Vagina (tissue), 2 donors: ENCODE measurements around the gene PCSK6. TPM values are rescaled to one million over a fixed set of nuclear protein-coding genes. Genes with fewer than 3 reads are reported as not detected.
A peak's percentile ranks its signal among the peaks of the same experiment; 100 is the strongest.

Source experiments
- DNase-seq, 2 donors: peaks; one replicate each; pipeline ENCODE4 v3.0.0-alpha.2; 2017; ENCODE audit errors: extremely low spot score in 2 of 2
- H3K27ac ChIP-seq: fragments of 200-600 bp; sonication (generic); one replicate; pipeline ENCODE4 v1.5.1; 2019
- H3K27me3 ChIP-seq: fragments of 200-600 bp; sonication (generic); one replicate; pipeline ENCODE4 v1.5.1; 2019
- H3K36me3 ChIP-seq, 2 donors: fragments of 200-600 bp; sonication (generic); one replicate each; pipeline ENCODE4 v1.5.1; 2017 to 2019
- H3K4me1 ChIP-seq: fragments of 200-600 bp; sonication (generic); one replicate; pipeline ENCODE4 v1.5.1; 2019
- H3K4me3 ChIP-seq, 2 donors: fragments of 200-600 bp; sonication (generic); 1 replicate in 1 of 2; 2 replicates in 1 of 2; pipeline ENCODE4 v1.5.1; 2016 to 2019
- H3K9me3 ChIP-seq: fragments of 200-600 bp; sonication (generic); one replicate; pipeline ENCODE4 v1.5.1; 2019
- POLR2A ChIP-seq, 2 donors: fragments of 450-650 bp; IDR thresholded peaks; one replicate each; pipeline ENCODE4 v1.6.1; 2017; ENCODE audit warnings: antibody characterized with exemption in 2 of 2, mild to moderate bottlenecking in 2 of 2, moderate library complexity in 2 of 2
- POLR2AphosphoS5 ChIP-seq, 2 donors: sonication (generic); formaldehyde crosslinking; IDR thresholded peaks; one replicate each; pipeline ENCODE4 v1.9.0; 2017; ENCODE audit warnings: antibody characterized with exemption in 2 of 2, mild to moderate bottlenecking in 2 of 2, low read depth in 1 of 2; ENCODE audit not compliant: insufficient read depth in 1 of 2
- intact Hi-C: fragments of 100-400 bp; cut with DNase I; formaldehyde crosslinking; loops from one replicate; pipeline ENCODE4 v1.15.1; 2023
- total RNA-seq: library from RNA; depleted of rRNA; stranded (reverse); fragments of >200 nt; gene quantifications from one replicate; pipeline ENCODE4 v1.2.3, GENCODE V29; 2016
- TF ChIP-seq, protein P1 (sequence below), 3 experiments: fragments of 450-650 bp in 2 of 3; fragments of 200-600 bp in 1 of 3; sonication (generic) in 1 of 3; IDR thresholded peaks; one replicate each; pipeline ENCODE4 v1.5.1; 2017 to 2019; ENCODE audit warnings: antibody characterized with exemption in 3 of 3, mild to moderate bottlenecking in 2 of 3, moderate library complexity in 2 of 3

Gene PCSK6
- total RNA-seq, 1 donor from 2014 or later = 7.4 TPM

DNA sequence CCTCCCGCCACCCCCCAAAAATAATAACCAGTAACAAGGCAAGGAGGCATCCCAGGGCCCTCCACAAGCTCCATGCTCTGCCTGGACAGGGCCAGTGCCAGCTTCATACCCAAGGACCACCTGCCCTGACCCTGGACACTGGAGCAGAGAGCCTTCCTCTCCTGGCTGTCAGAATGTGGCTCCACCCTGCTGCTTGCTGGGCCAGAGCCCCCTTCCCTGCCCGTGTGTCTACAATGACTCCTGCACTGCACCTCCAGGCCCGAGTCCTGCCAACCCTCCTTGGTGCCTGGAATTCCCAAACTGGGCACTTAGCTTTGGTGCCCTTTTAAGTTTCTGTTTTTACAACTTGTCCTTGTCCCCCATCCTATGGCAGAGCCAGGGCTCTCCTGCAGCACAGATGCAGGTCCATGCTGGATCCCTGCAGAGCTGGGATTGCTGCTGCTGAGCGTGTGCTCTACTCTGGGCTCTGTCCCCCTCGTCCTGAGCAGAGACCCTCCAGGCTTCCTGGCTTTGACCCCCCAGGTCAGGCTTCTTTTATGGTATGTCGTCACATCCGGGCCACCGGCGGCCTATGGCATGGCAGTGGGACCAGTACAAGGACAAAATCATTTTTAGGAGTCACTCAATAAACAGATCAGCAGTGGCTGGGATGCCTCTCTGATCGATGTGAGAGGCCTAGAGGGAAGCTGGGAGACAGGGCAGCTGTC, 183.0 kb downstream of the PCSK6 start:
- no peak for DNase-seq
- H3K27ac ChIP-seq = no peak overlapping the region
- intact Hi-C loops = no loop called here
- no peaks in the 10 kb centered on the region for H3K36me3 ChIP-seq
- H3K4me1 ChIP-seq = no peaks in the 10 kb centered on the region
- H3K9me3 ChIP-seq = no peaks in the 10 kb centered on the region
- TF ChIP-seq POLR2AphosphoS5 (IDR thresholded peaks at IDR 0.05; ENCODE audit: insufficient read depth in 1 of 2, low read depth in 1 of 2) = no peak
- TF ChIP-seq, protein P1, sequence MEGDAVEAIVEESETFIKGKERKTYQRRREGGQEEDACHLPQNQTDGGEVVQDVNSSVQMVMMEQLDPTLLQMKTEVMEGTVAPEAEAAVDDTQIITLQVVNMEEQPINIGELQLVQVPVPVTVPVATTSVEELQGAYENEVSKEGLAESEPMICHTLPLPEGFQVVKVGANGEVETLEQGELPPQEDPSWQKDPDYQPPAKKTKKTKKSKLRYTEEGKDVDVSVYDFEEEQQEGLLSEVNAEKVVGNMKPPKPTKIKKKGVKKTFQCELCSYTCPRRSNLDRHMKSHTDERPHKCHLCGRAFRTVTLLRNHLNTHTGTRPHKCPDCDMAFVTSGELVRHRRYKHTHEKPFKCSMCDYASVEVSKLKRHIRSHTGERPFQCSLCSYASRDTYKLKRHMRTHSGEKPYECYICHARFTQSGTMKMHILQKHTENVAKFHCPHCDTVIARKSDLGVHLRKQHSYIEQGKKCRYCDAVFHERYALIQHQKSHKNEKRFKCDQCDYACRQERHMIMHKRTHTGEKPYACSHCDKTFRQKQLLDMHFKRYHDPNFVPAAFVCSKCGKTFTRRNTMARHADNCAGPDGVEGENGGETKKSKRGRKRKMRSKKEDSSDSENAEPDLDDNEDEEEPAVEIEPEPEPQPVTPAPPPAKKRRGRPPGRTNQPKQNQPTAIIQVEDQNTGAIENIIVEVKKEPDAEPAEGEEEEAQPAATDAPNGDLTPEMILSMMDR (IDR thresholded peaks at IDR 0.05) = no peak
- no peak for TF ChIP-seq POLR2A (IDR thresholded peaks at IDR 0.05)
- H3K27me3 ChIP-seq = no peaks in the 10 kb centered on the region
- H3K4me3 ChIP-seq = no peak overlapping the region

DNA sequence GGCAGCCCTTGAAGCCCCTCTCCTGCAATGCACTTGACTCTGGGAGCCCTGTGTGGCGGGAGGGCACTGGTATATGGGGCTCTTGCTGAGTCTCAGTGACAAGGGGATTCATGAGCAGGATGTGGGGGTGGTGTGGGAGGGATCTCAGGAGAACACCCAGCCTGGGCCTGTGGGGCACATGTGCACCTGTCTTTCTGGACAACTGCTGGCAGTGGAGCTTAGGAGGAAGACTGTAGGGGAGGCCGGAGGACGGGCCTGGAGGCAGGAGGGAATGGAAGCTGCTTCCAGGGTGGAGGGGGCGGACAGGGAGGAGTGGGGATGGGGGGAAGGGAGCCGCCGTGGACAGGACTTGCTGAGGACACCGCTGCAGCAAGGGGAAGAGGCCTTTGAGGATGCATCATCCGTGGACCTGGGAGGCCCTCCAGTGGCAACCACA, 183.7 kb downstream of the PCSK6 start:
- intact Hi-C loops = no loop called here
- Histone ChIP-seq H3K36me3 (no peaks in the 10 kb centered on the region), H3K9me3 (no peaks in the 10 kb centered on the region), H3K4me1 (no peaks in the 10 kb centered on the region), H3K27ac (no peak overlapping the region), H3K4me3 (no peak overlapping the region), H3K27me3 (no peaks in the 10 kb centered on the region)
- peak in 1 of 2 donors; percentile 89 for DNase-seq
- TF ChIP-seq POLR2AphosphoS5 (IDR thresholded peaks at IDR 0.05; ENCODE audit: insufficient read depth in 1 of 2, low read depth in 1 of 2) (no peak), POLR2A (IDR thresholded peaks at IDR 0.05) (no peak)
- TF ChIP-seq, protein P1 (IDR thresholded peaks at IDR 0.05) = no peak

DNA sequence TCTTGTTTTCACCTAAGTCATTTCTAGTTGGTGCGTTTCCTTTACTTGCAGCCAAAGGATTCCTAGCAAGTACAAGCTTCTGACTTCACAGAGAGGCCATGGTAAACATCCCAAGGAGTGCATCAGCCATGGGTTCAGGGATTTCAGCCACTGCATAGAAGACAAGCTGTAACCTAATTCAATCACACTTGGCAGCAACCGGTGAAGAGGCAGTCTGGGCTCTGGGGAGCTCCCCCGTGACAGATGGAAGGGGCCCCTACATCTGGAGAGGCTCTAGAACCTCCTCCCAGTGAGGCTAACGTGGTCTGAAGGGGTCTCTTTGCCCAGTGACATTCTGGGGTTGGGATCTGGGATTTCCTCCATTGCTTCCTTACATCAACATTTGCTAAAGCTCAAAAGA, 186.1 kb downstream of the PCSK6 start:
- TF ChIP-seq POLR2A (IDR thresholded peaks at IDR 0.05) (no peak), POLR2AphosphoS5 (IDR thresholded peaks at IDR 0.05; ENCODE audit: insufficient read depth in 1 of 2, low read depth in 1 of 2) (no peak)
- TF ChIP-seq, protein P1 (IDR thresholded peaks at IDR 0.05) = no peak
- intact Hi-C loops = no loop called here
- Histone ChIP-seq H3K27me3 (no peaks in the 10 kb centered on the region), H3K27ac (no peak overlapping the region), H3K9me3 (no peaks in the 10 kb centered on the region), H3K36me3 (no peaks in the 10 kb centered on the region), H3K4me3 (no peak overlapping the region), H3K4me1 (no peaks in the 10 kb centered on the region)
- no peak for DNase-seq

DNA sequence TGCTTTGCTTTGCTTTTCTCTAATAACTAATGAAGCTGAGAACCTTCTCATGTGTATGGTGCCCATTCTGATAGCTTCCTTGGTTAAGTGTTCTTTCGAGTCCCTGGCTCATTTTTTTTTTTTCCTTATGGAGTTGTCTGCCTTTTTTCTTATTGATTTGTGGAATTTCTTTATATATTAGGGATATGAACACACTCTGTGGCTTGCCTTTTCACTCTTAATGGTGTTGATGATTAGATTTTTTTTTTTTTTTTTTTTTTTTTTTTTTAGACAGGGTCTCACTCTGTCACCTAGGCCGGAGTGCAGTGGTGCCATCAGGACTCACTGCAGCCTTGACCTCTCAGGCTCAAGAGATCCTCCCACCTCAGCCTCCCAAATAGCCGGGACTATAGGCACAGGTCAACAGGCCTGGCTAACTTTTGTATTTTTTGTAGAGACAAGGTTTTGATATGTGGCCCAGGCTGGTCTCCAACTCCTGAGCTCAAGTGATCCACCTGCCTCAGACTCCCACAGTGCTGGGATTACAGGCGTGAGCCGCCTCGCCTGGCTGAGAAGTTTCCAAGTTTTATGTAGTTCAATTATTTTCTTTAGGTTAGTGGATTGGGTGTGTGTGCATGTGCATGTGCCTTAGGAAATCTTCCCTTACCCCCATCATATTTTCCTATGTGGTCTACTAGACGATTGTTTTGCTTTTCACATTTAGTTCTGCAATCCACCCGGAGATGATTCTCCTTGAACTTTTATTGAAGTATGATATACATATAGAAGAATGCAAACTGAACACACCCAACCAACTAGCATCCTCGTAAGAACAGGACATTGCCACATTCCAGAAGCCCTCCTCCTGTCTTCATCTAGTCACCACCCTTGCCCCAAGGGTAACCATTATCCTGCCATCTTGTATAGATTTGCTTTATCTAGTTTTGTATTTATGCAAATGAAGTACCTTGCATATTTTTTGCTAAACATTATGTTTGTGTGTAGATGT, 192.8 kb downstream of the PCSK6 start:
- no peak overlapping the region for H3K27ac ChIP-seq
- DNase-seq = no peak
- H3K4me1 ChIP-seq = peaks cover 35% of the 10 kb centered on the region
- H3K4me3 ChIP-seq = no peak overlapping the region
- TF ChIP-seq POLR2AphosphoS5 (IDR thresholded peaks at IDR 0.05; ENCODE audit: insufficient read depth in 1 of 2, low read depth in 1 of 2) = no peak
- TF ChIP-seq POLR2A (IDR thresholded peaks at IDR 0.05) = no peak
- TF ChIP-seq, protein P1 (IDR thresholded peaks at IDR 0.05) = no peak
- no peaks in the 10 kb centered on the region for H3K9me3 ChIP-seq
- no peaks in the 10 kb centered on the region for H3K27me3 ChIP-seq
- no peaks in the 10 kb centered on the region for H3K36me3 ChIP-seq
- intact Hi-C loops = loop anchor here (5.0 kb wide), 1 partner anchor 356 kb away; the partner anchor contains the start of gene TM2D3
